HepG2 (cell line): ENCODE data around the gene PSMB1. TPM values are rescaled to one million over a fixed set of nuclear protein-coding genes. Genes with fewer than 3 reads are reported as not detected.

Source experiments
- ATAC-seq: fragments of 200-7000 bp; cut with Tn5 transposase; 3 replicates; pipeline ENCODE4 v1.9.1; 2020; ENCODE audit warnings: mild to moderate bottlenecking, moderate library complexity
- BruUV-seq: library from RNA; stranded (reverse); fragments of 400-500 nt; replicated peaks from 2 replicates; lab custom pipeline; 2021; lab: Mats Ljungman, UMichigan
- CTCF ChIA-PET: fragments of 300-600 bp; formaldehyde crosslinking; extraction: SDS; loops from one replicate; lab custom pipeline; 2021; ENCODE audit warnings: low total read pairs, inconsistent platforms, low intra/inter-chr PET ratio; lab: Yijun Ruan, JAX
- POLR2A ChIA-PET: fragments of 350-600 bp; sonication (Branson Sonifier 250); formaldehyde crosslinking; loops from one replicate; lab custom pipeline; 2020; ENCODE audit warnings: antibody characterized with exemption, inconsistent platforms; lab: Yijun Ruan, JAX
- DNase-seq: peaks from one replicate; pipeline ENCODE4 v3.0.0-alpha.2; 2015; ENCODE audit warnings: low spot score
- FAIRE-seq: peaks from 3 replicates; lab custom pipeline; 2011; peaks lifted over from hg19 to GRCh38; lab: Jason Lieb, UNC
- H2AFZ ChIP-seq: one replicate; pipeline ENCODE4 v1.6.1; 2011; ENCODE audit warnings: low read length, inconsistent platforms
- H3K27ac ChIP-seq: fragments of 300-600 bp; 3 replicates; pipeline ENCODE4 v1.8.0; 2011; ENCODE audit warnings: mixed run types, mild to moderate bottlenecking, mixed read lengths, low read length, inconsistent platforms; ENCODE audit not compliant: insufficient read depth; ENCODE audit errors: extremely low read length
- H3K27me3 ChIP-seq, 2 experiments: fragments of 200-600 bp in 1 of 2; 2 replicates in 1 of 2; 3 replicates in 1 of 2; pipeline versions ENCODE4 v1.6.0 to v1.8.0; 2011; ENCODE audit warnings: low read length in 2 of 2, mild to moderate bottlenecking in 2 of 2, moderate library complexity in 2 of 2, inconsistent platforms in 1 of 2; ENCODE audit not compliant: insufficient read depth in 2 of 2, control insufficient read depth in 1 of 2
- H3K36me3 ChIP-seq, 2 experiments: fragments of 200-600 bp in 1 of 2; replicated peaks in 1 of 2; 2 replicates in 1 of 2; 3 replicates in 1 of 2; pipeline versions ENCODE4 v1.5.1 to v1.8.0; 2011; ENCODE audit warnings: low read length in 2 of 2, inconsistent platforms in 1 of 2; ENCODE audit not compliant: insufficient read depth in 2 of 2, control insufficient read depth in 1 of 2
- H3K4me1 ChIP-seq: 2 replicates; pipeline ENCODE4 v1.5.1; 2012; ENCODE audit warnings: low read length, inconsistent platforms; ENCODE audit not compliant: insufficient read depth
- H3K4me2 ChIP-seq: 2 replicates; pipeline ENCODE4 v1.6.0; 2011; ENCODE audit warnings: low read depth, low read length, inconsistent platforms
- H3K4me3 ChIP-seq, 3 experiments: fragments of 200-600 bp in 1 of 3; sonication (generic), shearing (Covaris generic) in 1 of 3; replicated peaks in 1 of 3; 2 replicates each; pipeline ENCODE4 v1.5.1; 2011 to 2016; ENCODE audit warnings: low read length in 3 of 3, inconsistent platforms in 2 of 3, low read depth in 2 of 3, mild to moderate bottlenecking in 2 of 3, control low read depth in 1 of 3, mixed read lengths in 1 of 3; ENCODE audit not compliant: insufficient read depth in 1 of 3
- H3K79me2 ChIP-seq: one replicate; pipeline ENCODE4 v1.6.1; 2011; ENCODE audit warnings: low read length, inconsistent platforms; ENCODE audit not compliant: insufficient read depth
- H3K9ac ChIP-seq: 2 replicates; pipeline ENCODE4 v1.6.0; 2011; ENCODE audit warnings: mild to moderate bottlenecking, low read depth, low read length, inconsistent platforms; ENCODE audit not compliant: insufficient read depth
- H3K9me3 ChIP-seq: 2 replicates; pipeline ENCODE4 v1.5.1; 2012; ENCODE audit warnings: mild to moderate bottlenecking, low read length
- H4K20me1 ChIP-seq: 2 replicates; pipeline ENCODE4 v1.6.0; 2011; ENCODE audit warnings: inconsistent platforms, mild to moderate bottlenecking, low read length, moderate library complexity; ENCODE audit not compliant: insufficient read depth
- GABPA ChIP-seq, 2 experiments: IDR thresholded peaks; 2 replicates each; pipeline ENCODE4 v1.6.1; 2011 to 2016; ENCODE audit warnings: low read depth in 2 of 2, low read length in 1 of 2, missing biosample characterization in 1 of 2, missing genetic modification characterization in 1 of 2
- ZNF850 ChIP-seq: sonication (generic); formaldehyde crosslinking; conservative IDR thresholded peaks from 2 replicates; pipeline ENCODE4 v1.9.0; 2021; ENCODE audit warnings: mild to moderate bottlenecking, missing genetic modification reagents
- WGBS: methylation state at CpG from one replicate; pipeline ENCODE4 v1.1.6; 2017; ENCODE audit warnings: low lambda C conversion rate; 5-methylcytosine and 5-hydroxymethylcytosine counted together
- in situ Hi-C: cut with HindIII; loops from 2 replicates; pipeline ENCODE4 v1.10.0; 2017; ENCODE audit warnings: low pct_unique_long_range_greater_than_20kb; ENCODE audit not compliant: extremely low pct_ligation_motif_present
- intact Hi-C: fragments of 100-400 bp; cut with micrococcal nuclease; formaldehyde crosslinking; loops from one replicate; pipeline ENCODE4 v1.10.0; 2022; ENCODE audit not compliant: unreplicated experiment
- polyA plus RNA-seq, 8 experiments: library from polyadenylated mRNA; depleted of rRNA in 3 of 8; stranded (reverse) in 7 of 8; unstranded in 1 of 8; fragments of >200 nt; fragmentation: Illumina TruSeq in 4 of 8; extraction: Trizol in 4 of 8; gene quantifications; 2 replicates each; pipeline versions ENCODE4 v1.2.1 to v1.2.3, GENCODE V29; 2011 to 2016; ENCODE audit warnings: low read depth in 4 of 8, missing spikeins in 1 of 8, mixed read lengths in 1 of 8; ENCODE audit not compliant: insufficient read depth in 1 of 8
- total RNA-seq, 5 experiments: library from RNA; depleted of rRNA; stranded (reverse); fragments of >200 nt; fragmentation: Illumina TruSeq; extraction: Trizol; gene quantifications; 2 replicates each; pipeline ENCODE4 v1.2.3, GENCODE V29; 2016; ENCODE audit warnings: low read depth in 1 of 5
- TF ChIP-seq, protein P1 (sequence below): sonication (generic); formaldehyde crosslinking; IDR thresholded peaks from 2 replicates; pipeline ENCODE4 v1.5.0; 2020; ENCODE audit warnings: missing genetic modification reagents
- TF ChIP-seq, protein P2 (sequence below): sonication (generic); formaldehyde crosslinking; IDR thresholded peaks from 2 replicates; pipeline ENCODE4 v1.8.0; 2022; ENCODE audit warnings: mild to moderate bottlenecking, missing genetic modification reagents

Gene PSMB1
- total and polyA plus RNA-seq, 2 of the 13 experiments (the other 11 are each of a cell fraction or from before 2014, with no cell fraction given) = 528 to 592 TPM

DNA sequence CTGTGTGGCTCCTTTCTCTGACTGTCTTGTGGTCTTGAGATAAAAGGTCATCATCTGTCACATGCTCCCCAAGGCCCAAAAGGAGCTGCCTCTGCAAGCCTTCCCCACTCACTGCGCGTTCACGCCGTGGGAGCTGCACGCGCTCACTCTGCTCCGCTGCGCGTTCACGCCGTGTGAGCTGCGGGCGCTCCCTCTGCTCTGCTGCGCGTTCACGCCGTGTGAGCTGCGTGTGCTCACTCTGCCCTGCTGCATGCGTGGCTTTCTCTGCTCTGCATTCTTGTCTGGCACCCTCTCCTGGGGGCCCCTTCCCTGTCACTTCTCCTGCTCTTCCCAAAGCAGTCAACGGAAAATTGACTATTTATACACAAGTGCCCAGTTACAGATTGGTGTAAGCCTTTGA lies 42.5 kb downstream of the PSMB1 start:
- Histone ChIP-seq H2AFZ (no peak overlapping the region), H3K27me3 (no peaks in the 10 kb centered on the region), H3K9ac (no peak overlapping the region), H3K4me2 (no peak overlapping the region), H3K9me3 (no peaks in the 10 kb centered on the region), H3K4me3 (no peak overlapping the region), H4K20me1 (no peaks in the 10 kb centered on the region), H3K27ac (no peak overlapping the region), H3K4me1 (no peaks in the 10 kb centered on the region), H3K36me3 (no peaks in the 10 kb centered on the region), H3K79me2 (no peaks in the 10 kb centered on the region)
- ATAC-seq = no peak
- no peak for FAIRE-seq
- no peak for DNase-seq
- no TSS peak for BruUV-seq
- POLR2A ChIA-PET = no interaction called here
- in situ Hi-C loops (loop anchor here (10.0 kb wide), 1 partner anchor 556 kb away; no protein-coding TSS in a partner anchor), intact Hi-C loops (loop anchor here (10.0 kb wide), 1 partner anchor 346 kb away; no protein-coding TSS in a partner anchor)
- TF ChIP-seq ZNF850 (CRISPR knock-in tag) = no peak
- TF ChIP-seq, protein P1, sequence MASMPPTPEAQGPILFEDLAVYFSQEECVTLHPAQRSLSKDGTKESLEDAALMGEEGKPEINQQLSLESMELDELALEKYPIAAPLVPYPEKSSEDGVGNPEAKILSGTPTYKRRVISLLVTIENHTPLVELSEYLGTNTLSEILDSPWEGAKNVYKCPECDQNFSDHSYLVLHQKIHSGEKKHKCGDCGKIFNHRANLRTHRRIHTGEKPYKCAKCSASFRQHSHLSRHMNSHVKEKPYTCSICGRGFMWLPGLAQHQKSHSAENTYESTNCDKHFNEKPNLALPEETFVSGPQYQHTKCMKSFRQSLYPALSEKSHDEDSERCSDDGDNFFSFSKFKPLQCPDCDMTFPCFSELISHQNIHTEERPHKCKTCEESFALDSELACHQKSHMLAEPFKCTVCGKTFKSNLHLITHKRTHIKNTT (CRISPR knock-in tag) = no peak
- TF ChIP-seq, protein P2, sequence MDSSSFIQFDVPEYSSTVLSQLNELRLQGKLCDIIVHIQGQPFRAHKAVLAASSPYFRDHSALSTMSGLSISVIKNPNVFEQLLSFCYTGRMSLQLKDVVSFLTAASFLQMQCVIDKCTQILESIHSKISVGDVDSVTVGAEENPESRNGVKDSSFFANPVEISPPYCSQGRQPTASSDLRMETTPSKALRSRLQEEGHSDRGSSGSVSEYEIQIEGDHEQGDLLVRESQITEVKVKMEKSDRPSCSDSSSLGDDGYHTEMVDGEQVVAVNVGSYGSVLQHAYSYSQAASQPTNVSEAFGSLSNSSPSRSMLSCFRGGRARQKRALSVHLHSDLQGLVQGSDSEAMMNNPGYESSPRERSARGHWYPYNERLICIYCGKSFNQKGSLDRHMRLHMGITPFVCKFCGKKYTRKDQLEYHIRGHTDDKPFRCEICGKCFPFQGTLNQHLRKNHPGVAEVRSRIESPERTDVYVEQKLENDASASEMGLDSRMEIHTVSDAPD = no peak
- 82% methylated on average over 20 of the region's 20 CpGs for WGBS
- CTCF ChIA-PET = no interaction called here

DNA sequence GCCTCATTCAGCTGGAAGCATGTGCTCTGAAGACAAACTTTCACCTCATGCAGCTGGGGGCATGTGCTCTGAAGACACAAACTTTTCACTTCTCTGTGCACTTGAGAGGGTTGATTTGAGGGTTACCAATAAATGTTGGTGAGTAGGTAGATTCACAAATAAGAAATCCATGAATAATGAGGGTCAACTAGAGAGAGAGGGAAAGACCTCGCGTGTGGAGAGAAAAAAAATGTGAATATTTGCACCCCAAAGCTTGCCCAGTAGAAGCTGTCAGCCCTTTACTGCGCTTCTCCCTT lies 43.4 kb downstream of the PSMB1 start:
- no peaks in the 10 kb centered on the region for H3K4me1 ChIP-seq
- no peak overlapping the region for H3K4me3 ChIP-seq
- POLR2A ChIA-PET = no interaction called here
- H3K27ac ChIP-seq = no peak overlapping the region
- no peaks in the 10 kb centered on the region for H3K79me2 ChIP-seq
- intact Hi-C loops = loop anchor here (10.0 kb wide), 1 partner anchor 345 kb away; no protein-coding TSS in a partner anchor
- 18% methylated on average over 3 of the region's 3 CpGs for WGBS
- no peaks in the 10 kb centered on the region for H3K9me3 ChIP-seq
- no peak overlapping the region for H3K4me2 ChIP-seq
- DNase-seq = no peak
- no peak for TF ChIP-seq GABPA (IDR thresholded peaks at IDR 0.05; ENCODE audit: low read depth, low read length)
- no peak for TF ChIP-seq GABPA (CRISPR knock-in tag; IDR thresholded peaks at IDR 0.05; ENCODE audit: low read depth)
- no peaks in the 10 kb centered on the region for H3K27me3 ChIP-seq
- H3K36me3 ChIP-seq = no peaks in the 10 kb centered on the region
- no peak for FAIRE-seq
- ATAC-seq = no peak
- CTCF ChIA-PET = no interaction called here
- no peaks in the 10 kb centered on the region for H4K20me1 ChIP-seq
- no TSS peak for BruUV-seq
- in situ Hi-C loops = loop anchor here (10.0 kb wide), 1 partner anchor 555 kb away; no protein-coding TSS in a partner anchor
- no peak overlapping the region for H3K9ac ChIP-seq
- H2AFZ ChIP-seq = no peak overlapping the region
